ENCODE results near the gene ACOXL.

Gene ACOXL

DNA sequence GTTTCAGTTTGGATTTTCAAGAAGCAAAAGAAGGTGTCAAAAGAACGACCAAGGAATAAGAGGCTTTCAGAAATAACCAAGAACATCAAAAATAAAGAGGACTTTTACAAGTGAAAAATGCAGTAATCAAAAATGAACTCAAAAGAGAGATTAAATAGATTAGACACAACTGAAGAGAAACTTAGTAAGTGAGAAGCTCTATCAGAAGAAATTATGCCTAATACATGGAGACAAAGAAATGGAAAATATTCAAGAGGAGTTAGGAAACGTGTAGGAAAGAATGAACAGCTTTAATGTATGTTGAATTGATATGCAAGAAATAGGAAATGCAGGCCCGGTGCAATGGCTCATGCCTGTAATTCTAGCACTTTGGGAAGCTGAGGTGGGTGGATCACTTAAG, 145.8 kb downstream of the ACOXL start:
- no peak for DNase-seq

DNA sequence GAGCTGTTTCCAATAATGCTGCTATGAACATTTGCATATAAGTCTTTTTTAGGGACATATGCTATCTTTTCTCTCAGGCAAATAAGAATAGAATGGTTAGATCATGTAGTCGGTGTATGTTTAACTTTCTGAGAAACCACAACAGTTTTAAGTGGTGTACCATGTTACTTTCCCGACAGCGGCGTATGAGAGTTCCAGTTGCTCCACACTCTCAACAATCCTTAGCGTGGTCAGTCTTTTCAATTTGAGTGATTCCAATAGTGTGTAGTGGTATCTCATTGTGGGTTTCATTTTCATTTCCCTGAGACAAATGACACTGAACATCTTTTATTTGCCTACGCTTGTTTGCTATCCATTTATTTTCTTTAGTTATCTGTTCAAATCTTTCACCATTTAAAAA, 149.5 kb downstream of the ACOXL start:
- DNase-seq: no peak

DNA sequence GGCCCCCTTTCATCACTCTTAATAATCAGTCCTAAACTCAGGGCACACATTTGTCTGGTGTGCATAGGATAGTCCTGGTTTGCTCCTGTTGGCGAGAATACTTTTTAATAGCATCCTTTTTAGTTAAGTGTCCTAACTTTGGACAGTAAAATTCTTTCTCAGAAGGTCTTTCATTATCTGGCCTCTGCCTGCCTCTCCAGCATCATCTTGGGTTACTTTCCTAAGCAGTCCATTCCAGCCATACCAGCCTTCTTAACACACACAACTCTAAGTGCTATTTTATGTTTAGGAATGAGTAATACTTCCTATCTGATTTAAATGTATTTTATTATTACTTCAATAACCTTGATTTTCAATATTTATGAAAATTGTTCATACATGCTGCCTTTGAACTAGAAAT, 151.0 kb downstream of the ACOXL start:
- no peak for DNase-seq

DNA sequence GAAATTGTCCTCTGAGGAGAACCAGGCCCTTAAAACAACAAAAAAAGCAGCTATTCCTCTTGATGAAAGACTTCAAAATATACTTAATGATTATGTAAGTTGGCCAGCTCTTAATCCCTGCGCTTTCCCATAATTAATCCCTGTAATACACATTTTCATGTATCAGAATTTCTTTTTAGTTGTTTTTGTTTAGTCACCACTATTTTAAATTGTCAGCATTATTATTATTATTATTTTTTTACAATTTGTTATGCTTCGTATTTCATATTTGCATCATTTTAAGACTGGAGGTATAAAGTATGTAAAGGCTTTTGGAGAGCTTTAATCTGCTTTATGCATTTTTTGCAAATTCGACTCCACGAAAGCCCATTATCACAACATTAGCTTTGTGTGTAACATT, 152.9 kb downstream of the ACOXL start:
- no peak for DNase-seq

DNA sequence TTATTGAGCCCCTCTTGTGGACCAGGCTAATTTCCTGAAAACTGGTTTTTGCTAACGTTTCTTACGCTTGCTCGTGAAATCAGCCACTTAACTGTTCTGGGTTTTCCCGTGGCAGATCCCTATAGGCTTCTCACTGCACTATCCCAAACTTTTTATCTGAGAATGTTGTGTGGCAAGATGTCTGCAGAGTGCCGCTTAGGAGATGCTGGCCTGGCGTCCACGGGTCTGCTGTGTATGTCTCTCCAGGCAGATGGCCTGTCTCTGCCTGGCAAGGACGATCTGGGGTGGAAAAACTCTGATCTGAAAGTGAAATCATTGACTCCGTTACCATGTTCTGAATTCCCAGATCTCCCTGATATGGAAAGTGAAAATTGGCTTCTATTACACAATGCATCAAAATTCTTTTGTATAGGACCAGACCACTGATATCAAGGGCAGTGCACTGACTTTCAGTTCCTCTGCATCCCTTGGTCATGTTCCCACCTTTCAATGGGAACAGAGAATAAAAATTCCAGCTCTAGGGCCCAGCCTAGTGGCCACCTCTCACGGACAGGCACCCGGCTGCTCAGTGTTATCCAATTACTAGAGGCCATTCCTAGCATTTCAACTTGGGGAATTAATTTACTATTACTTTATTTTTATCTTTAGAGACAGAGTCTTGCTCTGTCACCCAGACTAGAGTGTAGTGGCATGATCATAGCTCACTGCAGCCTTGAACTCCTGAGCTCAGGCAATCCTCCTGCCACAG, 154.6 kb downstream of the ACOXL start:
- DNase-seq: no peak

DNA sequence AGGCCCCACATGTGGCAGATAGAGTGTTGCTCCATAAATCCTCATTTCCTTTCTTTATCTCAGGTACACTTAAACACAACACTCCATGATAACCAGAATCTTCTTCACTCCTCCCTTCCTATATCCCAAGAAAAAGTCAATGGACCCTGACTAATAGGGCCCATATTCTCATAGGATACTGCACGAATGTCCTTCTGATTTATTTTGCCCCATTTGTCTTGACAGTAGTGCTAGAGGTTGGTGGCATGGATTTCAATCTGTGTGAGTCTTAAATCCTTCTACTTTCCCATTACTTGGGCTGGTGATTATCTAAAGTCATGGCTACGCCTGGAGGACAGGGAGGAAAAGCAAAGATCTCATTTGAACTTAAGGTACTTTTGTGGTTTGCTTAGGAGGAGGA, 156.0 kb downstream of the ACOXL start:
- DNase-seq: no peak

DNA sequence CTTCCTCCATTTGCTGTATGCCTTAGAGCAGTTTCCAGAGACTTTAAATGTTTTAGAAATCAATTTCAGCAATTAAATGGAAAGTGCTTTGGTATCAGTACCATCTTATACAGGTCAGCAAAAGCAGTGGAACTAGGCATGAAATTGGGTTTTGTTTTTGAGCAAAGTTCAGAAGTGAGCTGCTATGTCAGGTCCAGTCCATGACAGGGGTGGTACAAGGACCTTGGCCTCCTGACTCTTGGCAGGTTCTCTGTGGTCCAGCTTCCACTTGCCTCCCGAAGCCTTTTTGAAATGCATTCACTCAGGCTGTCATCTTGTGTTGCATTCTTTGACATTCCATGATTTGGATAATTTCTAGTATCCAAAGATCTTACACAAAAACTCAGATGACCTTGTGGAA, 159.3 kb downstream of the ACOXL start:
- DNase-seq: no peak

DNA sequence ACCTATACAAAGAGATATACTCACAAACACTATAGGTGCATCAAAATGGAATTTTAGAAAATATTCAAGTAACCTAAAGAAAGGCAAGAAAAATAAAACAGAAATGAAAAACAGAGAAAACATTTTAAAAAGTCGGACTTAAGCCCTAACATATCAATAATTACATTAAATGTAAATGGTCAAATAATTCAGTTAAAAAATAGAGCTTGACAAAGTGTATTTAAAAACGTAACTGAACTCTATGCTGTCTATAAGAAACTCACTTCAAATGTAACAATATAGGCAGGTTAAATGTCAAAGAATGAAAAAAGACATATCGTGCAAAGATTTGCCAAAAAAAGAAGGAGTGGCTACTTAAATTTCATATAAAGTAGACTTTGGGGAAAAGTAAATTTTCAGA, 163.9 kb downstream of the ACOXL start:
- DNase-seq: no peak

DNA sequence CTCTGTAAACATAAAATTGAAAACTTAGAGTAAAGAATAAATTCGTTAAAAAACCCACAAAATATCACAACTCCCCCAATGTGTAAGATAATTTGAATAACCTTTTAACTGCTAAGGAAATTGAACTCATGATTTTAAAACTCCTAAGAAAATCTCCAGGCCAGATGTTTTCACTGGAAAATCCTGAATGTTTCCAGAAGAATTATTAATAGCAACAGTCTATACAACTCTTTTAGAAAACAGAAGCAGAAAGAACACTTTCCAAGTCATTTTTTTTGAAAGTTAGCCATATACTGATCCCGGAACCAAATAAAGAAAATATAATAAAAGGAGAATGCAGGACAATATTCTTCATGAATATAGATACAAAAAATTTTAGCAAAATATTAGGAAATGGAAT, 165.6 kb downstream of the ACOXL start:
- no peak for DNase-seq

DNA sequence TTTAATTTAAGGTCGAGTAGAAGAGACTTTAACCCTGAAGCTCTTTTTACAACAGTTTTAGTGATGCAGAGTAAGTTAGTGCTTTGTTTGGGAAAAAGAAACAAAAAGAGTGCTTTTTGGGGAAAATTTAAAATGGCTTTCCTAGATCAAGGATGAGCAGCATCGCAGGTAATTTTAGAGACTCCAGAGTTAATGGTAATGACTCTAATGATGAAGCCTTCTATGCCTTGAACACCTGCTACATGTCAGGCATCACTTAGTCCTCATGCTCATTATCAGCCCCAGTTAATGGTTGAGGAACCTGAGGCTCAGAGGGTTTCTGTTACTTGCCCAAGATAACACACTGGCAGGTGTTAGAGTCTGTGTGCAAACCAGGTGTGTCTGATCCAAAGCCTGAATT, 167.8 kb downstream of the ACOXL start:
- DNase-seq: no peak

DNA sequence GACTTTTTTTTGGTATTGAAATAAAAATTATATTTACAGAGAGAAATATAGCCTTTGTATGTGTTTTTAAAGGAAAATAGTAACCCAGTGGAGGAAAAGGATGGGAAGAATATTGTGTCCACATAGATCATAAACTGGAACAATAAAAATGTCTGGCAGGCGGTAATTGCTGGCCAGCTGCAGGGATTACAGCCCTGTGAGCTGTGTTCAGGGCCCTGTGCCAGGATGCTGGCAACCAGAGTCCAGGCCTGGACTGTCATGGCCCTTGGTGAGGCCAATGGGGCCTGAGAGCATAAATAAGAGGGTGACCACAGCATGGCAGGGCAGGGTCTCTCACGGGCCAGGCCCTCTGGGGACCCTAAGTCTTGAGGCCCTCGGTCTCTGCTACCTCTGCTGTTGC, 171.2 kb downstream of the ACOXL start:
- no peak for DNase-seq

DNA sequence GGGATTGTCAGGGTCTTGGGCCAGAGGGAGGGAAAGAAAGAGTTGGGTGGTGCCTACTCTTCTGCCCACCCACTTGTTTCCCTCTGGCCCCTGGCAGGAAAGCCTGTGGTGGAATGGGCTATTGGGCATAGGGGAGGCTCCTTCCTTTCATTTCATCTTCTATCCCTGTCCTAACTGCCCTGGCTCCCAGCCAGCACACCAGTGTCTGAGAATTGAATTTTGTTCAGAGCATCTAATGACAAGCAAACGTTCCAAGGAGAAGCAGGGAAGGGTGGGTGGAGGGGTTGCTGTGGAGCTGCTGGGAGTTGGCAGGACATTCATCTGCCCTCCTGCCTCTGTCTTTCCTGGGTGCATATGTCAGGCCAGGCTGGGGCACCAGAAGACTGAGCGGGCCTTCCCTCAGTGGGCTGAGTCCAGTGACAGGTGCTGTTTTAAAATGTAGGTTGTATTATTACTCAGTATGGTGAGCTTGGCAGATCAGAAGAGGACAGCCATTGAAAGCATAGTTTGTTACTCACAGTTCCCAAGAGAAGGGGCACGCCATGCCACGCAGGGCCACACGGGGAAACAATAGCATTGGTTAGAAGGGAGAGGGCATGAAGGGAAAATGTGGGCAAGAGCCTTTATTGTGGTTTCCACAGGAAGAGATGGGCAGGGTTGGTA, 171.9 kb downstream of the ACOXL start:
- no peak for DNase-seq

DNA sequence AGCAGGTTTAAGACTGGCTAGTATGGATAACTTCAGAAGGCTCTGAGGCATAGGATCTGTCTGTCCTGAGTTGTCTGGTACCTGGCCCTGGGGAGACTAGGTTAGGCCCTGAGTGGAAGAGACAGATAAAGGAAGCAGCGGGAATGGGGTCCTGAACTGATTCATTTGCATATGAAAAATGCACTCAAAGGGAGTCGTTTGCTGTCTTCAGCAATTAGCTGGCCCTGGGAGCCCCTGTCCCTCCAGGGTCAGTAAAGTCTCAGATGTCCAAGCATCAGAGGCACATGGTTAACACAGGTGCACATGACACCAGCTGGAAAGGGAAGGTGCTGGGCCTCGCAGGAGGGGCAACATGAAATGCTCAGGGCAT, 172.4 kb downstream of the ACOXL start:
- DNase-seq: no peak

DNA sequence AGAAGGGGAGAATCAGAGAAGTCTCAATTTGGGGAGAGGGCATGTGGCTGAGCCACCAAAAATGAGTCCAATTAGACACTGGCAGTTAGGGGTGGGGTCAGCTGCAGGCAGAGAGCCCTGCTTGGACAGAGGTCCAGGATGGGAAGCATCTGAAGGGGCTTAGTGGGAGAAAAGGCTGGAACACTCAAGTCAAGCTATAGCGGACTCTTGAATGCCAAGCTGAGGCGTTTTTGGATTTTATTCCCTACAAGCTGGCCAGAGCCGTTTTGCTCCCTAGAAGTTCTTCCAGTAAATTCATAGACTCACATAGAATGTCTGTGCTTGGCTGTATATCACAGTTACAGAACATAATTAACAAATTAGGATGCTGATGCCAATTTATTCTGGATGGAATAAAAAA, 172.8 kb downstream of the ACOXL start:
- no peak for DNase-seq

DNA sequence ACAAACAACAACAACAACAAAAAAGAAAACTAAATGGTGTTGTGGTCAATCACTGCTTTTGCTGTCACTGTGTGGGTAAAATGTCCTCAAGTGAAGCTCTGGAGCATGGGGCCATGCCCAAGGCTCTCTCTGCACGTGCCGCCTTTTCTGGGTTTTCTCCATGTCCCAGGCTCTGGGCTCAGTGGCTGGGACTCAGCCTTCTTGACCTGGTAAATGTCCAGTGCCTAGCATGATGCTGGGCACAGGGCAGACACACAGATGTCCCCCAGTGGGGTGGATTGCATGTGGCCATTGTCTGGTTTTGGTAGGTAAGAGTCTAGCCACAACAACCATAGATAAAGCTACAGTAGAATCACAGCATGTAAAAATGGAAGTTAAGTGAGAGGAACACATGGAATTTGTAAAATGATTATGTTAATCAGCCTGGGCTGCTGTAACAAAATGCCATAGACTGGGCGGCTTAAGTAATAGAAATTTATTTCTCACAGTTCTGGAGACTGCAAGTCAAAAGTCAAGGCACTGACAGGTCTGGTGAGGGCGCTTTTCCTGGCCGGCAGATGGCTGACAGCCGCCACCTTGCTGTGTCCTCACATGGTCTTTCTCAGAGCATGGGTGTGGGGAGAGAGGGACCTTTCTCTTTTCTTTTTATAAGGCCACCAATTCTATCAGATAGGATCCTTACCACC, 174.4 kb downstream of the ACOXL start:
- DNase-seq: no peak

DNA sequence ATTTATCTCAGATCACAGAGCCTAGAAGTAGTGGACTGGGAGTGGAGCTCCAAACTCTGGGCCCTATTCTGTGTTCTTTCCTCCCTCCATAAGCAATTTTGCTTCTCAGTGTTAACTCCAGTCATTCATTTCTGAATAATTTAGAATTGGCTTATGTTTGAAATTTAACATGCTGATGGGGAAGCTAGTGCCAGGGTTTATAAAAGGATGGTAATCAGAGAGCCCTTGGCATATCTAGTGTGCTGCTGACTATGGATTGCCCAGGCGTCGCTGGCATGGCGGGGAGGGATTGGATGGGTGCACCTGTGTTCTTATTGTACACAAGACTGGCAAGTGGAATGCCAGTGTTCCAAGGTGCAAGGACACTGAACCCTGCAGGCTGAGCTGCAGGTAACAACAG, 177.1 kb downstream of the ACOXL start:
- DNase-seq: no peak

DNA sequence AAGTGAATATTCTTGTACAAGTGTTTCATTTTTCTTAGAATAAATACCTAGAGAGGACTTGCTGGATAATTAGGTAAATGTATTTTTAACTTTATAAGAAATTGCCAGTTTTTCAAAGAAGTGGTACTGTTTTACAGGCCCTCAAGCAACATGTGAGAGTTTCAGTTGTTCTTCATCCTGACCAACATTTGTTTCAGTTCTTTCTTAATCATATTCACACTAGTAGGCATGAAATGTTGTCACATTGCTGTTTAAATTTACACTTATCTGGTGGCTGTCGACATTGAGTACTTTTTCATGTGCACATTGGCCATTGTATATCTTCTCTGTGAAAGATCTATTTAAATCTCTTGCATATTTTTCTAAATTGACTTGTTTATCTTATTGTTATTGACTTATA, 178.1 kb downstream of the ACOXL start:
- no peak for DNase-seq

DNA sequence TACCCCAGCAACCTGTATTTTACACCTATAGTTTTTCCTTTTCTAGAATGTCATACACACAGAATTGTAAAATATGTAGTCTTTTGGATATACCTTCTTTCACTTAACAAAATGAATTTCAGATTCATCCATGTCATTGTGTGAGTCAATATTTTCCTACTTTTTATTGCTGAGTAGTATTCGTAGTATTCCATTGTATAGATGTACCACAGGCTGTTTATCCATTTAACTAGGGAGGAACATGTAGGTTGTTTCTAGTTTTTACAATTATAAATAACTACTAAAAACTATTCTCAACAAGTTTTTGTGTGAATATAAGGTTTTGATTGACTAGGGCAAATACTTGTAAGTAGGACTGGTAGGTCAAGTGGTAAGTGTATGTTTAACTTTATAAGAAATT, 187.4 kb downstream of the ACOXL start:
- DNase-seq: no peak

DNA sequence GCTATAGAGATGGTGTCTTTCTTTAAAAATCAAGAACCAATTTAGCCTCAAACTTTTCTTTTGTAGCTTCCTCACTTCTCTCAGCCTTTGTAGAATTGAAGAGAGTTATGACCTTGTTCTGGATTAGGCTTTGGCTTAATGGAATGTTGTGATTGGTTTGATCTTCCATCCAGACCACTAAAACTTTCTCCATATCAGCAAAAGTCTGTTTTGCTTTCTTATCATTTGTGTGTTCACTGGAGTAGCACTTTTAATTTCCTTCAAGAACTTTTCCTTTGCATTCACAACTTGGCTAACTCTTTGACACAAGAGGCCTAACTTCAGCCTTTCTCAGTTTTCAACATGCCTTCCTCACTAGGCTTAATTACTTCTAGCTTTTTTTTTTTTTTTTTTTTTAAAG, 193.1 kb downstream of the ACOXL start:
- DNase-seq: no peak

DNA sequence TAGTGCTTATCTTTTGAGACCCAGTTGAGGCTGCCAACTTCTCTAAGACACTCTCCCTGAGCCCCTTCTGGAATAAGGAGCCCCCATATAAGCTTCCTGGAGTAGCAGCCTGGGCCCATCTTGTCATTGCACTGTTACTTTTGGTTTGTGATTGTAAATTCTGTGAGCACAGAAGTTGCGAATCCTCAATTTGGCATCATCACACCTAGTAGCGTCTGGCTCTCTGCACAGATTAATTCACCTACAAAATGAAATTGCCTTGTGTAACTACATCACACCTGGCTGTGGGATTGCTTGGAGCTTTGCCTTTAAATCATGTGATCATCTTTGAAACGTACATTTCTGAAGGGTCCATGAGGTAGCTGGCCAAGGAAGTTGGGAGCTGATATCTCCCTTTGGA, 195.2 kb downstream of the ACOXL start:
- DNase-seq: no peak

DNA sequence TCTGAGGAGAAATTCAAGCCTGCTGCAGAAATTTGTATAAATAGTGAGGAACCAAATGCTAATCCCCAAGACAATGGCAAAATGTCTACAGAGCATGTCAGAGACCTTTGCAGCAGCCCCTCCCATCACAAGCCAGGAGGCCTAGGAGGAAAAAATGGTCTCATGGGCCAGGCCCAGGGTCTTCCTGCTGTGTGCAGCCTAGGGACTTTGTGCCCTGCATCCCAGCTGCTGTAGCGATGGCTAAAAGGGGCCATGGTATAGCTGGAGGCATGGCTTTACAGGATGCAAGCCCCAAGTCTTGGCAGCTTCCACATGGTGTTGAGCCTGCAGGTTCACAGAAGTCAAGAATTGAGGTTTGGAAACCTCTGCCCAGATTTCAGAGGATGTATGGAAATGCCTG, 197.2 kb downstream of the ACOXL start:
- DNase-seq: no peak

DNA sequence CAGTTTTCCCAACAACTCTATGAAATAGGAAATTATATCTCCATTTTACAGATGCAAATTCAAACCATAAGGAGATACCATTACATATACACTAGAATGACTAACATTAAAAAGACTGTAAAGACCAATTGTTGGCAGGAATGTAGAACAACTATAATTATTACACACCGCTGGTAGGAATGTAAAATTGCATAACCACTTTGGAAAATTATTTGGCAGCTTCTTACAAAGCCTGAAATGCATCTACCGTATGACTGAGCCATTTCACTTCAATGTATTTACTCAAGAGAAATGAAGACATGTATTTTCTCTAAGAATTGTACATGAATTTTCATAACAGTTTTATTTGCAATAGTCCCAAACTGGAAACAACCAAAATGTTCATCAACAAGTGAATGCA, 199.3 kb downstream of the ACOXL start:
- no peak for DNase-seq

DNA sequence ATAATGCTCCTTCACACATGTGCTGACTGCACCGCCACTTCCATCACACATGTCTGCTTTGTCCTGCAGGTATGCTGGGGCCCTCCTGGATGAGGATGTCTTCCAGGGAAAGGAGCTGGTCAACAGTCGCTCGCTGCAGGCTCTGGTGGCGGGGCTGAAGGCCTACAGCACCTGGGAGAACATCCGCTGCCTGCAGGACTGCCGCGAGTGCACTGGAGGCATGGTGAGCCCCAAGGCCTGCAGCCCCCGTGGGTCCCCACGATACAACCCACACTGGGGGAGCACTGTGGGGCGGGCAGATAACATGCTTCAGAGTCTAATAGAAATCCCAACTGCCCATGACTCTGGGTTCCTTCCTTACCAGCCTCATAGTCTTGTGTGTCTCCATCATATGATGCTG, 201.0 kb downstream of the ACOXL start:
- no peak for DNase-seq

DNA sequence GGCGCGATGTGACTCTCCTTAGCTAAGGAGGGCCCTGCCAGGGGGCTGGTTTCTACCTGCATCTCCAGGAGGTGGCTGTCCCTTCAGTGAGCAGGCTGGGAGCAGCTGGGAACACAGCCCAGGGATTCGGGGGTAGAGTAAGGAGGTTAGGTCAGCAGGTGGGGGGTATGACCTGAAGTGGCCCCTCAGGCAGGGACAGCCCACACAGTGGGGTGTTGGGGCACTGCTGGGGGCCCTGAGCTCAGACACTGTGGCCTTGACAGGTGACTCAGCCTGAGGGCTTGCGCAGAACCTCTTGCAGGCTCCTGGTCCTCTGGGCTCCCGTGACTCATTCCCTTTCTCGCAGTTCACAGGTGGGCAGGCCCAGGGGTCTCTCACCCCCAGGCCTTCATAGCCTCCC, 202.6 kb downstream of the ACOXL start:
- DNase-seq: no peak
